PC-9 (cell line): ENCODE measurements around the gene MAST2. TPM values are rescaled to one million over a fixed set of nuclear protein-coding genes. Genes with fewer than 3 reads are reported as not detected.
"Not testable (repeated sequence)": the region's sequence is repeated elsewhere in the genome, so short reads cannot be mapped to it uniquely, and the experiment has no call there.

ENCODE experiments used
- BruUV-seq: library from RNA; stranded (reverse); fragments of 400-500 nt; replicated peaks from 2 replicates; lab custom pipeline; 2021; lab: Mats Ljungman, UMichigan
- CTCF ChIA-PET: fragments of 300-600 bp; sonication (Branson Sonifier 250); formaldehyde crosslinking; loops from one replicate; lab custom pipeline; 2022; ENCODE audit warnings: antibody characterized with exemption; lab: Charles Lee
- POLR2A ChIA-PET: fragments of 300-600 bp; sonication (Branson Sonifier 250); formaldehyde crosslinking; loops from one replicate; lab custom pipeline; 2022; ENCODE audit warnings: antibody characterized with exemption; ENCODE audit not compliant: unreplicated experiment; lab: Charles Lee
- DNase-seq, 2 experiments: peaks; one replicate each; pipeline versions ENCODE4 v3.0.0 to v3.0.0-alpha.2; 2015 to 2022; ENCODE audit warnings: mixed read lengths in 1 of 2
- H2AFZ ChIP-seq: fragments of 200-600 bp; sonication (generic); 2 replicates; pipeline ENCODE4 v1.8.1; 2017; ENCODE audit warnings: antibody characterized with exemption
- H3F3A ChIP-seq: fragments of 200-600 bp; sonication (generic); 2 replicates; pipeline ENCODE4 v1.8.1; 2017; ENCODE audit warnings: antibody characterized with exemption, mild to moderate bottlenecking, low read depth; ENCODE audit not compliant: insufficient read depth
- H3K27ac ChIP-seq: fragments of 200-600 bp; sonication (generic); 2 replicates; pipeline ENCODE4 v1.6.1; 2016; ENCODE audit warnings: mixed run types
- H3K27me3 ChIP-seq: fragments of 200-600 bp; sonication (generic); 2 replicates; pipeline ENCODE4 v1.6.1; 2016; ENCODE audit warnings: low read depth, mixed run types; ENCODE audit not compliant: insufficient read depth
- H3K36me3 ChIP-seq: fragments of 200-600 bp; sonication (generic); 2 replicates; pipeline ENCODE4 v1.6.1; 2016; ENCODE audit warnings: low read depth, mixed run types
- H3K4me1 ChIP-seq: fragments of 200-600 bp; sonication (generic); replicated peaks from 2 replicates; pipeline ENCODE4 v1.6.1; 2016; ENCODE audit warnings: mixed run types; ENCODE audit not compliant: insufficient read depth
- H3K4me2 ChIP-seq: fragments of 200-600 bp; sonication (generic); 2 replicates; pipeline ENCODE4 v1.6.1; 2017; ENCODE audit warnings: mixed run types
- H3K4me3 ChIP-seq: fragments of 200-600 bp; sonication (generic); 2 replicates; pipeline ENCODE4 v1.6.1; 2016; ENCODE audit warnings: mixed run types
- H3K79me2 ChIP-seq: fragments of 200-600 bp; sonication (generic); 2 replicates; pipeline ENCODE4 v1.6.1; 2017; ENCODE audit warnings: low read depth, mixed run types
- H3K9me2 ChIP-seq: fragments of 200-600 bp; sonication (generic); 2 replicates; pipeline ENCODE4 v1.8.1; 2017; ENCODE audit warnings: mild to moderate bottlenecking; ENCODE audit not compliant: insufficient read depth
- H3K9me3 ChIP-seq: fragments of 200-600 bp; sonication (generic); 2 replicates; pipeline ENCODE4 v1.8.1; 2016; ENCODE audit warnings: low read depth; ENCODE audit not compliant: insufficient read depth
- H4K20me1 ChIP-seq: fragments of 200-600 bp; sonication (generic); 2 replicates; pipeline ENCODE4 v1.8.1; 2017; ENCODE audit not compliant: insufficient read depth
- CTCF ChIP-seq: fragments of 200-600 bp; sonication (generic); conservative IDR thresholded peaks from 2 replicates; pipeline ENCODE4 v1.6.1; 2017; ENCODE audit warnings: mixed run types, antibody characterized with exemption, mild to moderate bottlenecking, moderate library complexity
- EZH2 ChIP-seq: fragments of 200-600 bp; sonication (generic); IDR thresholded peaks from 2 replicates; pipeline ENCODE4 v1.8.0; 2017; ENCODE audit warnings: antibody characterized with exemption, low read depth
- intact Hi-C: fragments of 100-400 bp; cut with micrococcal nuclease; formaldehyde crosslinking; loops from one replicate; pipeline ENCODE4 v1.10.0; 2022; ENCODE audit not compliant: unreplicated experiment
- total RNA-seq: library from RNA; stranded (reverse); gene quantifications from 2 replicates; pipeline ENCODE4 v1.2.3, GENCODE V29; 2021

MAST2 gene
- total RNA-seq, 1 experiment from 2014 or later = 58.8 TPM

GRCh38 chr1:45943185-45943584 lies 139.8 kb downstream of the MAST2 start:
- ChIA-PET CTCF (no interaction called here), POLR2A (no interaction called here)
- Histone ChIP-seq H3K4me1 (no peaks in the 10 kb centered on the region), H3K9me2 (no peaks in the 10 kb centered on the region), H4K20me1 (no peaks in the 10 kb centered on the region), H3K4me3 (no peak overlapping the region), H3K4me2 (no peak overlapping the region), H3K9me3 (no peaks in the 10 kb centered on the region), H3F3A (no peaks in the 10 kb centered on the region), H3K79me2 (no peaks in the 10 kb centered on the region), H2AFZ (no peak overlapping the region), H3K27ac (no peak overlapping the region), H3K36me3 (no peaks in the 10 kb centered on the region), H3K27me3 (no peaks in the 10 kb centered on the region)
- BruUV-seq = no TSS peak
- intact Hi-C loops = no loop called here
- DNase-seq = no peak
- TF ChIP-seq EZH2 (no peak), CTCF (no peak)

GRCh38 chr1:45945426-45945825 lies 142.0 kb downstream of the MAST2 start:
- intact Hi-C loops = no loop called here
- H4K20me1 ChIP-seq = no peaks in the 10 kb centered on the region
- no peak overlapping the region for H3K27ac ChIP-seq
- no peaks in the 10 kb centered on the region for H3K9me3 ChIP-seq
- H3K79me2 ChIP-seq = no peaks in the 10 kb centered on the region
- DNase-seq = no peak
- no peak overlapping the region for H3K4me3 ChIP-seq
- H3K4me2 ChIP-seq = no peak overlapping the region
- H3K27me3 ChIP-seq = no peaks in the 10 kb centered on the region
- ChIA-PET POLR2A (no interaction called here), CTCF (no interaction called here)
- no peaks in the 10 kb centered on the region for H3K4me1 ChIP-seq
- H2AFZ ChIP-seq = no peak overlapping the region
- BruUV-seq = no TSS peak
- H3K9me2 ChIP-seq = no peaks in the 10 kb centered on the region
- no peak for TF ChIP-seq CTCF
- no peak for TF ChIP-seq EZH2
- H3F3A ChIP-seq = no peaks in the 10 kb centered on the region
- no peaks in the 10 kb centered on the region for H3K36me3 ChIP-seq

- H3K27ac ChIP-seq, H3K4me1 ChIP-seq, H3K36me3 ChIP-seq, DNase-seq, H3K9me3 ChIP-seq, H3K79me2 ChIP-seq, H3F3A ChIP-seq, POLR2A ChIA-PET, BruUV-seq, H4K20me1 ChIP-seq, H2AFZ ChIP-seq, H3K4me2 ChIP-seq, H3K4me3 ChIP-seq, H3K9me2 ChIP-seq, intact Hi-C loops, H3K27me3 ChIP-seq, CTCF ChIA-PET: not testable (repeated sequence)
Observed at GRCh38 chr1:45949462-45949861, 146.1 kb downstream of the MAST2 start.

GRCh38 chr1:45952072-45952471 lies 148.7 kb downstream of the MAST2 start:
- CTCF ChIA-PET = no interaction called here
- H3K79me2 ChIP-seq = no peaks in the 10 kb centered on the region
- no peak overlapping the region for H2AFZ ChIP-seq
- no peaks in the 10 kb centered on the region for H3F3A ChIP-seq
- no peaks in the 10 kb centered on the region for H3K36me3 ChIP-seq
- TF ChIP-seq EZH2 = no peak
- TF ChIP-seq CTCF = no peak
- no peak overlapping the region for H3K4me3 ChIP-seq
- intact Hi-C loops = no loop called here
- no peaks in the 10 kb centered on the region for H3K9me2 ChIP-seq
- DNase-seq = no peak
- no TSS peak for BruUV-seq
- no peak overlapping the region for H3K4me2 ChIP-seq
- H4K20me1 ChIP-seq = no peaks in the 10 kb centered on the region
- peaks cover 12% of the 10 kb centered on the region; the same call in 1 of the 2 replicates for H3K4me1 ChIP-seq
- no peaks in the 10 kb centered on the region for H3K9me3 ChIP-seq
- no peak overlapping the region for H3K27ac ChIP-seq
- no peaks in the 10 kb centered on the region for H3K27me3 ChIP-seq
- POLR2A ChIA-PET = no interaction called here
